Keratinocyte (primary cell): ENCODE results near the gene CTNND2. TPM values are rescaled to one million over a fixed set of nuclear protein-coding genes. Genes with fewer than 3 reads are reported as not detected.

Experiments
- DNase-seq: peaks from one replicate; pipeline ENCODE4 v3.0.0-alpha.2; 2011; ENCODE audit warnings: low read depth, missing footprints, low spot score
- FAIRE-seq: peaks from 2 replicates; lab custom pipeline; 2011; peaks lifted over from hg19 to GRCh38; lab: Jason Lieb, UNC
- H2AFZ ChIP-seq: 2 replicates; pipeline ENCODE4 v1.6.0; 2012; ENCODE audit warnings: low read length, control low read depth, inconsistent platforms; ENCODE audit not compliant: control insufficient read depth
- H3K27ac ChIP-seq: 2 replicates; pipeline ENCODE4 v1.5.1; 2011; ENCODE audit warnings: low read length; ENCODE audit not compliant: control insufficient read depth, insufficient read depth
- H3K27me3 ChIP-seq: 3 replicates; pipeline ENCODE4 v1.6.0; 2011; ENCODE audit warnings: low read length; ENCODE audit not compliant: control insufficient read depth, insufficient read depth; ENCODE audit errors: extremely low read depth
- H3K36me3 ChIP-seq, 2 experiments: 2 replicates in 1 of 2; 3 replicates in 1 of 2; pipeline ENCODE4 v1.5.1; 2011; ENCODE audit warnings: low read length in 2 of 2, mild to moderate bottlenecking in 1 of 2; ENCODE audit not compliant: control insufficient read depth in 2 of 2, insufficient read depth in 2 of 2; ENCODE audit errors: extremely low read depth in 1 of 2
- H3K4me1 ChIP-seq: 3 replicates; pipeline ENCODE4 v1.5.1; 2011; ENCODE audit warnings: low read length; ENCODE audit not compliant: control insufficient read depth, insufficient read depth; ENCODE audit errors: extremely low read depth
- H3K4me2 ChIP-seq: 3 replicates; pipeline ENCODE4 v1.6.0; 2011; ENCODE audit warnings: low read depth, low read length; ENCODE audit not compliant: control insufficient read depth, insufficient read depth; ENCODE audit errors: extremely low read depth
- H3K4me3 ChIP-seq, 3 experiments: fragments of 200-600 bp in 1 of 3; sonication (generic) in 1 of 3; 2 replicates in 2 of 3; 3 replicates in 1 of 3; pipeline ENCODE4 v1.5.1; 2011 to 2016; ENCODE audit warnings: low read length in 3 of 3, mild to moderate bottlenecking in 3 of 3, control low read depth in 2 of 3, inconsistent platforms in 1 of 3, low read depth in 1 of 3, mixed read lengths in 1 of 3, mixed run types in 1 of 3, moderate library complexity in 1 of 3; ENCODE audit not compliant: control insufficient read depth in 2 of 3, insufficient read depth in 2 of 3; ENCODE audit errors: extremely low read depth in 1 of 3
- H3K79me2 ChIP-seq: 2 replicates; pipeline ENCODE4 v1.6.0; 2012; ENCODE audit warnings: low read length; ENCODE audit not compliant: control insufficient read depth, insufficient read depth
- H3K9ac ChIP-seq: 3 replicates; pipeline ENCODE4 v1.6.0; 2011; ENCODE audit warnings: low read length; ENCODE audit not compliant: control insufficient read depth, insufficient read depth; ENCODE audit errors: extremely low read depth
- H3K9me1 ChIP-seq: 3 replicates; pipeline ENCODE4 v1.6.0; 2011; ENCODE audit warnings: low read length; ENCODE audit not compliant: control insufficient read depth, insufficient read depth; ENCODE audit errors: extremely low read depth
- H3K9me3 ChIP-seq: 2 replicates; pipeline ENCODE4 v1.5.1; 2012; ENCODE audit warnings: low read depth, low read length; ENCODE audit not compliant: control insufficient read depth
- H4K20me1 ChIP-seq: 3 replicates; pipeline ENCODE4 v1.6.0; 2011; ENCODE audit warnings: low read length; ENCODE audit not compliant: control insufficient read depth, insufficient read depth; ENCODE audit errors: extremely low read depth
- CTCF ChIP-seq, 3 experiments: IDR thresholded peaks in 1 of 3; conservative IDR thresholded peaks in 1 of 3; optimal IDR thresholded peaks in 1 of 3; 2 replicates in 2 of 3; 3 replicates in 1 of 3; pipeline versions ENCODE3 to v1.5.1; 2011; ENCODE audit warnings: low read length in 3 of 3, mild to moderate bottlenecking in 3 of 3, moderate library complexity in 2 of 3, control low read depth in 1 of 3, inconsistent platforms in 1 of 3; ENCODE audit not compliant: insufficient read depth in 2 of 3; ENCODE audit errors: extremely low read depth in 1 of 3
- EZH2 ChIP-seq: IDR thresholded peaks from one replicate; pipeline ENCODE4 v1.6.1; 2012; ENCODE audit warnings: inconsistent platforms, mild to moderate bottlenecking, low read length, moderate library complexity
- dilution Hi-C: fragments of 300-500 bp; cut with MboI; formaldehyde crosslinking; loops from one replicate; pipeline ENCODE4 v1.7.0; 2020; ENCODE audit warnings: low sequenced_read_pairs; ENCODE audit not compliant: extremely low pct_ligation_motif_present
- polyA plus RNA-seq, 5 experiments: library from polyadenylated mRNA; depleted of rRNA in 3 of 5; stranded (reverse) in 3 of 5; stranded (forward) in 1 of 5; unstranded in 1 of 5; fragments of >200 nt; gene quantifications; 1 replicate in 1 of 5; 2 replicates in 3 of 5; 3 replicates in 1 of 5; pipeline versions ENCODE4 v1.2.1 to v1.2.3, GENCODE V29; 2011 to 2012; ENCODE audit warnings: missing spikeins in 2 of 5, low read depth in 1 of 5, low replicate concordance in 1 of 5

Gene CTNND2
- polyA plus RNA-seq, 1 donor (not counting 4 experiments of a cell fraction or from before 2014, with no cell fraction given): not detected

- Histone ChIP-seq H4K20me1 (no peaks in the 10 kb centered on the region), H3K9me3 (no peaks in the 10 kb centered on the region), H3K27ac (no peak overlapping the region), H3K27me3 (no peaks in the 10 kb centered on the region), H3K4me1 (no peaks in the 10 kb centered on the region), H3K9ac (no peak overlapping the region), H3K9me1 (no peaks in the 10 kb centered on the region), H2AFZ (no peak overlapping the region), H3K79me2 (no peaks in the 10 kb centered on the region), H3K4me2 (no peak overlapping the region), H3K36me3 (no peaks in the 10 kb centered on the region), H3K4me3 (no peak overlapping the region)
- dilution Hi-C loops: no loop called here
- no peak for TF ChIP-seq CTCF (optimal IDR thresholded peaks at IDR 0.05 in 1 of 3, IDR thresholded peaks at IDR 0.05 in 1 of 3, conservative IDR thresholded peaks at IDR 0.05 in 1 of 3; ENCODE audit: extremely low read depth in 1 of 3, insufficient read depth in 2 of 3, low read length in 3 of 3)
- no peak for TF ChIP-seq EZH2
- FAIRE-seq (no peak), DNase-seq (no peak)
Observed at GRCh38 chr5:11687498-11687897, 216.7 kb downstream of the CTNND2 start.

GRCh38 chr5:11684607-11685006 lies 219.6 kb downstream of the CTNND2 start:
- Histone ChIP-seq H4K20me1 (no peaks in the 10 kb centered on the region), H3K36me3 (no peaks in the 10 kb centered on the region), H3K9me3 (no peaks in the 10 kb centered on the region), H3K4me3 (no peak overlapping the region), H3K9me1 (no peaks in the 10 kb centered on the region), H3K27ac (no peak overlapping the region), H3K4me1 (no peaks in the 10 kb centered on the region), H3K4me2 (no peak overlapping the region), H3K27me3 (no peaks in the 10 kb centered on the region), H2AFZ (no peak overlapping the region), H3K79me2 (no peaks in the 10 kb centered on the region), H3K9ac (no peak overlapping the region)
- DNase-seq: no peak
- dilution Hi-C loops: no loop called here
- FAIRE-seq: no peak
- no peak for TF ChIP-seq EZH2
- TF ChIP-seq CTCF (optimal IDR thresholded peaks at IDR 0.05 in 1 of 3, IDR thresholded peaks at IDR 0.05 in 1 of 3, conservative IDR thresholded peaks at IDR 0.05 in 1 of 3; ENCODE audit: extremely low read depth in 1 of 3, insufficient read depth in 2 of 3, low read length in 3 of 3): no peak
